ENCODE measurements around the gene STK17A.

GRCh38 chr7:43642897-43643630 is 60.2 kb downstream of the STK17A start:
- TF ChIP-seq CTCF (conservative IDR thresholded peaks at IDR 0.05; ENCODE audit: low read length) (no peak), EZH2phosphoT487 (IDR thresholded peaks at IDR 0.05; ENCODE audit: borderline replicate concordance) (no peak)
